HAP-1 (cell line): ENCODE data around the gene RAD50.

Experiments
- DNase-seq, 2 experiments: peaks; one replicate each; pipeline ENCODE4 v3.0.0-alpha.2; 2016 to 2020; ENCODE audit warnings: low spot score in 2 of 2
- H3K27me3 ChIP-seq: fragments of 250-450 bp; sonication (Bioruptor Pico); 2 replicates; pipeline ENCODE4 v1.5.1; 2020; ENCODE audit warnings: low read depth, mild to moderate bottlenecking, moderate library complexity
- H3K36me3 ChIP-seq: fragments of 250-450 bp; sonication (Bioruptor Pico); replicated peaks from 2 replicates; pipeline ENCODE4 v1.5.1; 2020; ENCODE audit warnings: mild to moderate bottlenecking
- H3K4me1 ChIP-seq: fragments of 250-450 bp; sonication (Bioruptor Pico); 2 replicates; pipeline ENCODE4 v1.5.1; 2020; ENCODE audit warnings: mild to moderate bottlenecking
- H3K4me3 ChIP-seq: fragments of 250-450 bp; sonication (Bioruptor Pico); 2 replicates; pipeline ENCODE4 v1.5.1; 2020; ENCODE audit warnings: mild to moderate bottlenecking, moderate library complexity
- H3K9me3 ChIP-seq: fragments of 250-450 bp; sonication (Bioruptor Pico); 2 replicates; pipeline ENCODE4 v1.5.1; 2020; ENCODE audit warnings: mild to moderate bottlenecking, moderate library complexity
- in situ Hi-C: fragments of 300-500 bp; cut with MboI; formaldehyde crosslinking; loops from 3 replicates; pipeline ENCODE4 v1.14.3; 2020; ENCODE audit warnings: low sequenced_read_pairs, inconsistent platforms, mixed read lengths

The RAD50 gene

GRCh38 chr5:132653716-132654115 is 96.9 kb downstream of the RAD50 start:
- Histone ChIP-seq H3K36me3 (no peaks in the 10 kb centered on the region), H3K9me3 (no peaks in the 10 kb centered on the region; the same call in 1 of the 2 replicates), H3K4me3 (no peak overlapping the region), H3K4me1 (no peaks in the 10 kb centered on the region), H3K27me3 (no peaks in the 10 kb centered on the region)
- in situ Hi-C loops: no loop called here
- no peak for DNase-seq

GRCh38 chr5:132655821-132656773 is 99.3 kb downstream of the RAD50 start:
- H3K36me3 ChIP-seq: no peaks in the 10 kb centered on the region
- H3K9me3 ChIP-seq: no peaks in the 10 kb centered on the region
- no peaks in the 10 kb centered on the region for H3K4me1 ChIP-seq
- H3K27me3 ChIP-seq: no peaks in the 10 kb centered on the region
- no peak for DNase-seq
- no peak overlapping the region for H3K4me3 ChIP-seq
- in situ Hi-C loops: no loop called here

GRCh38 chr5:132656774-132657355 is 100.1 kb downstream of the RAD50 start:
- Histone ChIP-seq H3K4me3 (no peak overlapping the region), H3K27me3 (no peaks in the 10 kb centered on the region), H3K9me3 (no peaks in the 10 kb centered on the region), H3K4me1 (no peaks in the 10 kb centered on the region), H3K36me3 (no peaks in the 10 kb centered on the region)
- in situ Hi-C loops: no loop called here
- no peak for DNase-seq

- Histone ChIP-seq H3K4me3 (no peak within 1 kb of the TSS), H3K9me3 (no peaks in the 10 kb centered on the region), H3K27me3 (no peaks in the 10 kb centered on the region), H3K4me1 (no peaks in the 10 kb centered on the region), H3K36me3 (no peaks in the 10 kb centered on the region)
- in situ Hi-C loops: no loop called here
- no peak for DNase-seq
Observed at GRCh38 chr5:132657676-132658380, 101.1 kb downstream of the RAD50 start, which contains the start of gene IL13. TSS of gene IL13 (plus strand) at chr5:132658173. CDS start at chr5:132658187, 14 bp downstream.

- H3K4me3 ChIP-seq: no peak overlapping the region
- in situ Hi-C loops: no loop called here
- no peaks in the 10 kb centered on the region for H3K9me3 ChIP-seq
- no peaks in the 10 kb centered on the region; the same call in 1 of the 2 replicates for H3K4me1 ChIP-seq
- H3K36me3 ChIP-seq: no peaks in the 10 kb centered on the region
- no peaks in the 10 kb centered on the region for H3K27me3 ChIP-seq
- no peak for DNase-seq
Observed at GRCh38 chr5:132658381-132659302, 101.9 kb downstream of the RAD50 start.

- H3K4me3 ChIP-seq: no peak overlapping the region
- in situ Hi-C loops: no loop called here
- H3K27me3 ChIP-seq: no peaks in the 10 kb centered on the region
- no peak for DNase-seq
- H3K36me3 ChIP-seq: no peaks in the 10 kb centered on the region
- H3K4me1 ChIP-seq: no peaks in the 10 kb centered on the region; the same call in 1 of the 2 replicates
- H3K9me3 ChIP-seq: no peaks in the 10 kb centered on the region
Observed at GRCh38 chr5:132659598-132660493, 103.1 kb downstream of the RAD50 start.

GRCh38 chr5:132661231-132662003 is 104.6 kb downstream of the RAD50 start:
- no peaks in the 10 kb centered on the region for H3K36me3 ChIP-seq
- no peaks in the 10 kb centered on the region for H3K9me3 ChIP-seq
- in situ Hi-C loops: no loop called here
- H3K27me3 ChIP-seq: no peaks in the 10 kb centered on the region
- no peak overlapping the region for H3K4me3 ChIP-seq
- DNase-seq: no peak
- H3K4me1 ChIP-seq: no peaks in the 10 kb centered on the region; the same call in 1 of the 2 replicates

GRCh38 chr5:132662004-132662401 is 105.2 kb downstream of the RAD50 start:
- Histone ChIP-seq H3K36me3 (no peaks in the 10 kb centered on the region), H3K9me3 (no peaks in the 10 kb centered on the region), H3K27me3 (no peaks in the 10 kb centered on the region), H3K4me3 (no peak overlapping the region), H3K4me1 (no peaks in the 10 kb centered on the region; the same call in 1 of the 2 replicates)
- in situ Hi-C loops: no loop called here
- DNase-seq: no peak

- Histone ChIP-seq H3K4me1 (no peaks in the 10 kb centered on the region; the same call in 1 of the 2 replicates), H3K36me3 (no peaks in the 10 kb centered on the region), H3K27me3 (no peaks in the 10 kb centered on the region), H3K4me3 (no peak overlapping the region), H3K9me3 (no peaks in the 10 kb centered on the region)
- in situ Hi-C loops: no loop called here
- peak; percentile 6 to 51 for DNase-seq
Observed at GRCh38 chr5:132662925-132663770, 106.4 kb downstream of the RAD50 start.

- H3K36me3 ChIP-seq: no peaks in the 10 kb centered on the region
- no peaks in the 10 kb centered on the region for H3K27me3 ChIP-seq
- no peak for DNase-seq
- no peaks in the 10 kb centered on the region; the same call in 1 of the 2 replicates for H3K4me1 ChIP-seq
- H3K9me3 ChIP-seq: no peaks in the 10 kb centered on the region
- in situ Hi-C loops: no loop called here
- no peak overlapping the region for H3K4me3 ChIP-seq
Observed at GRCh38 chr5:132663771-132664695, 107.3 kb downstream of the RAD50 start.
